ENCODE data around the gene CYBB.
"Not testable (repeated sequence)": the region's sequence is repeated elsewhere in the genome, so short reads cannot be mapped to it uniquely, and the experiment has no call there.

CYBB gene

GRCh38 chrX:37779857-37780256 is at the start of gene CYBB:
Gene CYBB (plus strand): TSS chrX:37780059. CDS start chrX:37780078, 19 bp downstream.
- no peak for DNase-seq

GRCh38 chrX:37745354-37745753 is 34.5 kb upstream of the CYBB start:
- peak; percentile 14 for DNase-seq

- DNase-seq: no peak
Observed at GRCh38 chrX:37745835-37746217, 34.0 kb upstream of the CYBB start.

GRCh38 chrX:37746218-37746941 is 33.5 kb upstream of the CYBB start:
- DNase-seq: peak; percentile 1

- no peak for DNase-seq
Observed at GRCh38 chrX:37746951-37747350, 32.9 kb upstream of the CYBB start.

GRCh38 chrX:37752281-37752680 is 27.6 kb upstream of the CYBB start:
- DNase-seq: no peak

- DNase-seq: no peak
Observed at GRCh38 chrX:37752936-37753335, 26.9 kb upstream of the CYBB start.

- DNase-seq: no peak
Observed at GRCh38 chrX:37753384-37753783, 26.5 kb upstream of the CYBB start.

GRCh38 chrX:37754516-37754915 is 25.3 kb upstream of the CYBB start:
- DNase-seq: no peak

GRCh38 chrX:37755025-37755424 is 24.8 kb upstream of the CYBB start:
- DNase-seq: no peak

- DNase-seq: no peak
Observed at GRCh38 chrX:37757082-37757481, 22.8 kb upstream of the CYBB start.

GRCh38 chrX:37759351-37759750 is 20.5 kb upstream of the CYBB start:
- no peak for DNase-seq

- DNase-seq: no peak
Observed at GRCh38 chrX:37759878-37760418, 19.9 kb upstream of the CYBB start.

GRCh38 chrX:37763400-37763799 is 16.5 kb upstream of the CYBB start:
- no peak for DNase-seq

GRCh38 chrX:37765507-37765906 is 14.4 kb upstream of the CYBB start:
- no peak for DNase-seq

GRCh38 chrX:37767430-37767829 is 12.4 kb upstream of the CYBB start:
- DNase-seq: no peak

GRCh38 chrX:37768866-37769265 is 11.0 kb upstream of the CYBB start:
- DNase-seq: not testable (repeated sequence)

- no peak for DNase-seq
Observed at GRCh38 chrX:37776283-37776986, 3.4 kb upstream of the CYBB start.

GRCh38 chrX:37776987-37777325 is 2.9 kb upstream of the CYBB start:
- DNase-seq: no peak

GRCh38 chrX:37781081-37781480 is 1.2 kb downstream of the CYBB start:
- no peak for DNase-seq

GRCh38 chrX:37781814-37782213 is 2.0 kb downstream of the CYBB start:
- no peak for DNase-seq

- DNase-seq: no peak
Observed at GRCh38 chrX:37782359-37782758, 2.5 kb downstream of the CYBB start.

- no peak for DNase-seq
Observed at GRCh38 chrX:37783305-37783704, 3.4 kb downstream of the CYBB start.

- DNase-seq: no peak
Observed at GRCh38 chrX:37785569-37785968, 5.7 kb downstream of the CYBB start.
